Erythroblast (primary cell): ENCODE measurements around the gene SMARCC2.

Experiments used
- GATA1 ChIP-seq: IDR thresholded peaks from 2 replicates; pipeline ENCODE4 v1.6.1; 2011; ENCODE audit warnings: low read depth, mild to moderate bottlenecking, control low read depth, low read length, moderate library complexity
- POLR2A ChIP-seq: IDR thresholded peaks from 2 replicates; pipeline ENCODE4 v1.6.1; 2011; ENCODE audit warnings: mild to moderate bottlenecking, low read length

DNA sequence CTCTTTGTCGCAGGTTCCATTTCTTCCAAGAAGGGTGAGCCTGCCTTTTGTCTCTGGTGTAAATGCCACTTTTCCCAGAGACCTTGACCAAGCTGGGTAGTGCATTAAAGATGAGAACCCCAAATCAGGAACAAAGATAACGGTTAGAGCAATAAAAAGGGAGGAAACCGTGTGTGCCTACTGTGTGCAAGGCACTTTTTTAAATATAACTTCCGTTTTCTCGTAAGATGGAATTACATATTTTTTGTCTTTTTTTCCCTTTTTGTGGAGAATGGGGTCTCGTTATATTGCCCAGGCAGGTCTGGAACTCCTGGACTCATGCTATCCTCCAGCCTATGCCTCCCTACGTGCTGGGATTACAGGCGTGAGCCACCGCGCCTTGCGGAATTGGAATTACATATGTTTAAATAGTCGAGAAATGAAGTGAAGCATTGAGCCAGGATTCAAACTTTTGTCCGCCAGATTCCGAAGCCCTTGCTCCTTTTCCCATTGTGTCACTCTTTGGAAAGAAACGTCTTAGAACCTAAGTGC lies 34.4 kb upstream of the SMARCC2 start:
- TF ChIP-seq POLR2A (no peak), GATA1 (no peak)
